ENCODE results near the gene TEK. TPM values are rescaled to one million over a fixed set of nuclear protein-coding genes. Genes with fewer than 3 reads are reported as not detected.

Gene TEK
- total RNA-seq, 1 donor, result 8.3 TPM

- H3K9me3 ChIP-seq (ENCODE audit: low read depth, low read length), result no peaks in the 10 kb centered on the region
- no peaks in the 10 kb centered on the region for H4K20me1 ChIP-seq (ENCODE audit: insufficient read depth, low read length)
- H3K79me2 ChIP-seq (ENCODE audit: insufficient read depth, low read length), result no peaks in the 10 kb centered on the region
- H3K27me3 ChIP-seq (ENCODE audit: insufficient read depth, low read length), result no peaks in the 10 kb centered on the region
- peak overlapping the region; percentile 43 for H2AFZ ChIP-seq (ENCODE audit: low read length)
- DNase-seq (ENCODE audit: insufficient read length, low spot score, missing footprints), result peak; percentile 92
- H3K36me3 ChIP-seq (ENCODE audit: insufficient read depth, low read length), result no peaks in the 10 kb centered on the region
- H3K27ac ChIP-seq (ENCODE audit: low read depth, low read length), result peak overlapping the region; percentile 75
- H3K4me2 ChIP-seq (ENCODE audit: insufficient read depth, low read length), result peak overlapping the region; percentile 70
- H3K4me3 ChIP-seq (ENCODE audit: insufficient read depth, low read length), result no peak overlapping the region
- TF ChIP-seq CTCF (IDR thresholded peaks at IDR 0.05; ENCODE audit: extremely low read depth, low read depth, low read length), result no peak
- peaks cover 50% of the 10 kb centered on the region for H3K4me1 ChIP-seq (ENCODE audit: insufficient read depth, low read length)
Measured at GRCh38 chr9:27154908-27155307, 45.9 kb downstream of the TEK start.

- H3K36me3 ChIP-seq (ENCODE audit: insufficient read depth, low read length), result no peaks in the 10 kb centered on the region
- H3K27ac ChIP-seq (ENCODE audit: low read depth, low read length), result no peak overlapping the region
- H3K27me3 ChIP-seq (ENCODE audit: insufficient read depth, low read length), result no peaks in the 10 kb centered on the region
- no peaks in the 10 kb centered on the region for H4K20me1 ChIP-seq (ENCODE audit: insufficient read depth, low read length)
- no peak overlapping the region for H3K4me2 ChIP-seq (ENCODE audit: insufficient read depth, low read length)
- no peak overlapping the region for H3K4me3 ChIP-seq (ENCODE audit: insufficient read depth, low read length)
- H2AFZ ChIP-seq (ENCODE audit: low read length), result no peak overlapping the region
- DNase-seq (ENCODE audit: insufficient read length, low spot score, missing footprints), result peak; percentile 68
- no peaks in the 10 kb centered on the region for H3K79me2 ChIP-seq (ENCODE audit: insufficient read depth, low read length)
- TF ChIP-seq CTCF (IDR thresholded peaks at IDR 0.05; ENCODE audit: extremely low read depth, low read depth, low read length), result no peak
- H3K4me1 ChIP-seq (ENCODE audit: insufficient read depth, low read length), result peaks cover 35% of the 10 kb centered on the region
- H3K9me3 ChIP-seq (ENCODE audit: low read depth, low read length), result no peaks in the 10 kb centered on the region
Measured at GRCh38 chr9:27157097-27157496, 48.1 kb downstream of the TEK start.

GRCh38 chr9:27157736-27158135 lies 48.7 kb downstream of the TEK start:
- Histone ChIP-seq H3K4me1 (ENCODE audit: insufficient read depth, low read length) (peaks cover 36% of the 10 kb centered on the region), H3K27ac (ENCODE audit: low read depth, low read length) (no peak overlapping the region), H3K36me3 (ENCODE audit: insufficient read depth, low read length) (no peaks in the 10 kb centered on the region), H2AFZ (ENCODE audit: low read length) (no peak overlapping the region), H3K9me3 (ENCODE audit: low read depth, low read length) (no peaks in the 10 kb centered on the region), H3K27me3 (ENCODE audit: insufficient read depth, low read length) (no peaks in the 10 kb centered on the region), H3K4me3 (ENCODE audit: insufficient read depth, low read length) (no peak overlapping the region), H3K79me2 (ENCODE audit: insufficient read depth, low read length) (no peaks in the 10 kb centered on the region), H3K4me2 (ENCODE audit: insufficient read depth, low read length) (no peak overlapping the region), H4K20me1 (ENCODE audit: insufficient read depth, low read length) (no peaks in the 10 kb centered on the region)
- no peak for TF ChIP-seq CTCF (IDR thresholded peaks at IDR 0.05; ENCODE audit: extremely low read depth, low read depth, low read length)
- DNase-seq (ENCODE audit: insufficient read length, low spot score, missing footprints), result no peak

GRCh38 chr9:27160636-27161035 lies 51.6 kb downstream of the TEK start:
- Histone ChIP-seq H3K4me3 (ENCODE audit: insufficient read depth, low read length) (no peak overlapping the region), H3K4me2 (ENCODE audit: insufficient read depth, low read length) (no peak overlapping the region), H3K79me2 (ENCODE audit: insufficient read depth, low read length) (no peaks in the 10 kb centered on the region), H3K27me3 (ENCODE audit: insufficient read depth, low read length) (no peaks in the 10 kb centered on the region), H3K9me3 (ENCODE audit: low read depth, low read length) (no peaks in the 10 kb centered on the region), H4K20me1 (ENCODE audit: insufficient read depth, low read length) (no peaks in the 10 kb centered on the region), H2AFZ (ENCODE audit: low read length) (no peak overlapping the region), H3K4me1 (ENCODE audit: insufficient read depth, low read length) (peaks cover 22% of the 10 kb centered on the region), H3K36me3 (ENCODE audit: insufficient read depth, low read length) (no peaks in the 10 kb centered on the region), H3K27ac (ENCODE audit: low read depth, low read length) (no peak overlapping the region)
- no peak for TF ChIP-seq CTCF (IDR thresholded peaks at IDR 0.05; ENCODE audit: extremely low read depth, low read depth, low read length)
- DNase-seq (ENCODE audit: insufficient read length, low spot score, missing footprints), result no peak
